DMS 273 (cell line): ENCODE measurements around the gene KRI1.

Experiments
- DNase-seq: peaks from one replicate; lab custom pipeline; 2025; ENCODE audit not compliant: unreplicated experiment; lab: John Stamatoyannopoulos, UW

KRI1 gene

DNA sequence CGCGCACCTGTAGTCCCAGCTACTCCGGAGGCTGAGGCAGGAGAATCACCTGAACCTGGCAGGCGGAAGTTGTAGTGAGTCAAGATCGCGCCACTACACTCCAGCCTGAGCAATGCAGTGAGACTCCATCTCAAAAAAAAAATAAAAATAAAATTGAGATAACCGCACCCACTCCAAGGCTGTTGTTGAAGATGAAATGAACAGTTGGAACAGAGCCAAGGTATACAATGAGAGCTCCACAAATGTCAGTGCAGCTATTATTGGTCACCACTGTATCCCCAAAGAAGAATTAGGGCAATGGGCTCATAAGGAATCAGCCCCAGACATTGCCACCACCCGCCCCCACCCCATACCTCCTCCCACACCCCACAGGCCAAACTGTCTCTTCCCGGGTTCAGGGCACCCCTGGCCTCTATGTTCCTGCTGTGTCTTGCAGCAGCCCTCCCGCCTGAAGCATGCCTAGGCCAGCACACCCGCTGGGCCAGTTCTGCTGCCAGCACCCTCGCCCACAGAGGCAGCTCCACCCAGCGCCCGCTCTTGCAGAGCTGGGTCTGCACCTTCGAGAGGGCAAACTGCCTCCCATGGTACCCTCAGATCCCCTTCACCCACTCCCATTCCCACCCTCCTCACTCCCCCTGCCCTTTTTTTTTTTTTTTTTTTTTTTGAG lies 45.0 kb downstream of the KRI1 start:
- no peak for DNase-seq

GRCh38 chr19:10519421-10519820 lies 46.4 kb downstream of the KRI1 start:
- no peak for DNase-seq

- DNase-seq: peak; percentile 88
Observed at GRCh38 chr19:10518444-10519361, 47.1 kb downstream of the KRI1 start.

DNA sequence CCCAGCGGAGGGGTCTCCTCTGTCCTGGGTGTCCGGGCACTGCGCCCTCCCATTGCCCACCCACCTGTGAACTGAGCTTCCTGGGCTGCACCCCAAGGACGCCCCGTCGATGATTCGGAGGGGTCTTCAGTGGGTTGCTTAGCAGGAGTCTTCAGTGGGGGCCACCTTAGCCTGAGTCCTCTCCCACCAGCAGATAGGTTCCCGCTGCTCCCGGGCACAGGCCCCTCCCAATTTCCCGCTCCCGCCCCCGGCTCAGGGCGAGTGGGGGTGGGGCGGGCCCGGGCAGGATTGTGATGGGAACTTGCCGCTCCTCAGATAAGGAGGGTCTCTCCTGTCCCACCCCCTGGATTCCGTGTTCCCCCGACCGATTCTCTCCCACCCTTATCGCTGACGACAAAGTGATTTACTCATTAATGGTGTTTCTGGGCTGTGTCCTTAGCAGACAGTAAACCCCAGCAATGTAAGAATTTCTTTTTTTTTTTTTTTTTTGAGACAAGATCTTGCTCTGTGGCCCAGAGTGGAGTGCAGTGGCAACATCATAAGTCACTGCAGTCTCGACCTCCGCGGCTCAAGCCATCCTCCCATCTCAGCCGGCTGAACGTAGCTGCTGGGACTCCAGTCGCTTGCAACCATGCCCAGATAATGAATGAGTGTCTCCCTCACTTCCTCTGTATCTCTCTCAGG lies 47.9 kb downstream of the KRI1 start:
- peak; percentile 72 for DNase-seq

- DNase-seq: peak; percentile 73
Observed at GRCh38 chr19:10517361-10517759, 48.5 kb downstream of the KRI1 start, which contains the start of gene S1PR5. Gene S1PR5 (minus strand): TSS chr19:10517447. CDS start chr19:10515011, 2,436 bp downstream.

DNA sequence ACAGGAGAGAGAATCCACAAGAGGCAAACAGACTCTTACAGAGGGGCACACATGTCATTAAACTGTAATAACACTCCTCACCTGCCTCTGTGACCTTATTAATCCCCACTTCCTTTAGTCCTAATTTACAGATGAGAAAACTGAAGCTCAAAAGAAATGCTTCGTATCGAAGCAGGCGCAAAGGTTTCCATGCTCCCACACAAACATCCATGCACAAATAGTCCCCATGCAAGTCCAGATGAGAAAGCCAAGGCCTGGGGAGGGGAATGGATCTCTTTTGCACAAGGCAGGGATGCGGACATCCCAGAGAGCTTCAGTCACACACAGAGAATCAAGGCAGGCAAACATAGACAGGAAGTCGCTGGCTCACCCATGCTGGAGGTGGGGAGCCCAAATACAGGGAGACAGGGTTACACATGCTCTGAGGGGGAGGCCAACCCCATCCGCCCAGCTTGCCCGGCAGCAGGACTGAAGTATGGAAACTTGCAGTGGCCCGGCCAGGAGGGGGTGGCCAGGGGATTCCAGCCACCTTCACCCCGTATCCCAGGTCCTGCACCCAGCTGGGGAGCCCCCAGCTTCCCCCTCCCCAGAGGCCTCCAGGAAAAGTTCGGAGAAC lies 49.0 kb downstream of the KRI1 start:
- no peak for DNase-seq

- no peak for DNase-seq
Observed at GRCh38 chr19:10516064-10516385, 49.8 kb downstream of the KRI1 start.

DNA sequence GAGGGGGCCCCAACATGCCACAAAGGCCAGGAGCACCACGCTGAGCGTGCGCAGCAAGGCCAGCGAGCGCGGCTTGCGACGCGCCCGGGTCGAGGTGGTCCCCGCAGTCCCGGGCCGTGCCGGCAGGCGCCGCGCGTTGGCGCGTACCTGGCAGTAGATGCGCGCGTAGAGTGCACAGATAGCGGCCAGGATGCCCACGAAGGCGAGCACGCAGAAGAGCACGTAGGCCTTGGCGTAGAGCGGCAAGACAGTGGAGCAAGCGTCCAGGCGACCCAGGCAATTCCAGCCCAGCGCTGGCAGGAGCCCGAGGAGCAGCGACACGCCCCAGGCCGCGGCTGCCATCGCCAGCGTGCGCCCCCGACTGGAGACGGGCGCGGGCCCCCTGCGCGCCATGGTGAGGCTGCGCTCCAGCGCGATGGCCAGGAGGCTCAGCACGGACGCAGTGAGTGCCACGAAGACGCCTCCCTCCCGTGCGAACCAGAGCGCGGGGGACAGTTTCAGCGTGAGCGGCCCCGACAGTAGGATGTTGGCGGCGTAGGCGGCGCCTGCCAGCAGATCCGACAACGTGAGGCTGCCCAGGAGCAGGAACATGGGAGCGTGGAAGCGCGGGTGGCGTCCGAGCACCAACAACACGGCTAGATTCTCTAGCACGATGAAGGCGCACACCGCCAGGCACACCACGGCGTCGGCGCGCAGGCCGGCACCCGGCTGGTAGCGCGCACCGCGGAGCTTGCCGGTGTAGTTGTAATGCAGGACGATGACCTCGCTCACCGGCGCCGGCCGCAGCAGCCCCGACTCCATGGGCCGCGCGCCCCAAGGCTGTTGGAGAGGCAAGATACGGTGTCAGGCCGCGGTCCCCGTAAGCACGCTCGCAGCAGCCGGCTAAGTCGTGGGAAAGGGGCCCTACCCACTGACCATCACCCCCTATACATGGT lies 51.3 kb downstream of the KRI1 start:
- no peak for DNase-seq

DNA sequence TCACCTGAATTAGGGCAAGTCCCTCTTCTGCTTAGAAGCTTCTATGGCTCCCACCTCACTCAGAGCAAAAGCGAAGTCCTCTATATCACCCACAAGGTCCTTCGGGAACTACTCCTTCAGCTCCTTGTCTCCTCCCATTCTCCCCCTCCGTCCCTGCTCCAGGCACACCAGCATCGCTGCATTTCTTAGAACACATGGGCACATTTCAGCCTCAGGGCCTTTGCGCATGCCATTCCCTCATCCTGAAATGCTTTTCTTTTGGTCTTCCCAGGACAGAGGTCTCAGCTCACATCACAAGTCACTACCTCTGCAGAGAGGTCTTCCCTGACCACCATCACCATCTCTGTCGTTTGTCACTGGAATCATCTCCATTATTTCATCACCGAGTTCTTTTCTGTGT lies 52.6 kb downstream of the KRI1 start:
- no peak for DNase-seq

- DNase-seq: peak; percentile 71
Observed at GRCh38 chr19:10510301-10510802, 55.5 kb downstream of the KRI1 start.

GRCh38 chr19:10508707-10509106 lies 57.1 kb downstream of the KRI1 start:
- no peak for DNase-seq

GRCh38 chr19:10508036-10508435 lies 57.8 kb downstream of the KRI1 start:
- DNase-seq: no peak

GRCh38 chr19:10505583-10506229 lies 60.1 kb downstream of the KRI1 start:
- peak; percentile 80 for DNase-seq
